Measurements from ENCODE around the gene DMRTC1B.
"Not testable (repeated sequence)": the region's sequence is repeated elsewhere in the genome, so short reads cannot be mapped to it uniquely, and the experiment has no call there.

DMRTC1B gene

GRCh38 chrX:72776653-72777466, at the start of gene DMRTC1B:
Gene DMRTC1B (plus strand): TSS chrX:72776890. CDS start chrX:72845136, 68,246 bp downstream.
- DNase-seq (ENCODE audit: low spot score); in situ Hi-C loops (cut with MboI; ENCODE audit: low sequenced_read_pairs, unreplicated experiment): not testable (repeated sequence)

DNA sequence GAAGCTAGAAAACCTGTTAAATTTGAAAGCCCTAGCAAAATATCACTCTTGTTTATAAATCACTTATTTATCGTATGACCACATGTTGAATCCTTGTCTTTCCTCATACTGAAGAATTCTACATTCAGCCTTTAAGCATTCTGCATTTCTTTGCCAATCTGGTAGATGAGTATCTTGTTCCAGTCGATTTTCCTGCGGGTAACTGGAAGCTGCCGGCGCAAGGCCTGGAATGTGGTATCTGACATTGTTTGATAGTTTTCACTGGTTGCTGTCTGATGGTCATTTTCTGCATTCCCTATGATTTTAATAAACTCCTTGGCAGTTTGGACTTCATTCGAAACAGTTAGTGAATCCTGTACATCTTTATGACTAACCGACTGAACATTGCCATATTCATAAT, 48.8 kb upstream of the DMRTC1B start:
- in situ Hi-C loops (cut with MboI; ENCODE audit: low sequenced_read_pairs, unreplicated experiment), result no loop called here
- DNase-seq (ENCODE audit: low spot score), result no peak
- no peak for TF ChIP-seq CTCF (IDR thresholded peaks at IDR 0.05; ENCODE audit: borderline replicate concordance, control extremely low read depth, extremely low read depth, insufficient read depth, missing control alignments)

GRCh38 chrX:72733636-72734035, 43.1 kb upstream of the DMRTC1B start:
- DNase-seq (ENCODE audit: low spot score); in situ Hi-C loops (cut with MboI; ENCODE audit: low sequenced_read_pairs, unreplicated experiment): not testable (repeated sequence)

DNA sequence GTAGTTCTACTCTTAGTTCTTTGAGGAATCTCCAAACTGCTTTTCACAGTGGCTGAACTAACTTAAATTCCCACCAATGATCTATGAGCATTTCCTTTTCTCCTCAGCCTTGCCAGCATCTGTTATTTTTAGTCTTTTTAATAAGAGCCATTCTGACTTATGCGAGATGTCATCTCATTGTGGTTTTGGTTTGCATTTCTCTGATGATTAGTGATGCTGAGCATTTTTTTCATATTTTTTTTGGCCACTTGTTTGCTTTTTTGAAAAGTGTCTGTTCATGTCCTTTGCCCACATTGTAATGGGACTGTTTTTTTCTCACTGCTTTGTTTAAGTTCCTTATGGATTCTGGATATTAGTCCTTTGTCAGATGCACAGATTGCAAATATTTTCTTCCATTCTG, 41.1 kb upstream of the DMRTC1B start:
- in situ Hi-C loops (cut with MboI; ENCODE audit: low sequenced_read_pairs, unreplicated experiment), result no loop called here
- no peak for DNase-seq (ENCODE audit: low spot score)
- TF ChIP-seq CTCF (IDR thresholded peaks at IDR 0.05; ENCODE audit: borderline replicate concordance, control extremely low read depth, extremely low read depth, insufficient read depth, missing control alignments), result no peak

GRCh38 chrX:72745546-72745945, 31.1 kb upstream of the DMRTC1B start:
- in situ Hi-C loops (cut with MboI; ENCODE audit: low sequenced_read_pairs, unreplicated experiment); DNase-seq (ENCODE audit: low spot score): not testable (repeated sequence)

GRCh38 chrX:72748545-72748944, 28.1 kb upstream of the DMRTC1B start:
- DNase-seq (ENCODE audit: low spot score); in situ Hi-C loops (cut with MboI; ENCODE audit: low sequenced_read_pairs, unreplicated experiment): not testable (repeated sequence)

- DNase-seq (ENCODE audit: low spot score); in situ Hi-C loops (cut with MboI; ENCODE audit: low sequenced_read_pairs, unreplicated experiment): not testable (repeated sequence)
These were observed 16.2 kb upstream of the DMRTC1B start for GRCh38 chrX:72760454-72760853.

DNA sequence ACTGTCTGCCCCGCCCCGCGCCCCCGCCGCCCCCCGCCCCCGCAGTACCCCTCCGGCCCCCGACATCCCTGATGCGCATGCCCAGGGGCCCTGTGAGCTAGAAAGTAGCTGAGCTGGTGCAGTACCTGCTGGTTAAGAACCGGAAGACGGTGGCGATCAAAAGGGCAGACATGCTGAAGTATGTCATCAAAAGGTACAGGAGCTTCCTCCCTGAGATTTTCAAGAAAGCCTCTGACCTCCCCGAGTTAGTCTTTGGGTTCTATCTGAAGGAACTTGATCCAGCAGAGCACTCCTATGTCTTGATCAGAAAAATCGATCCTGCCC, 739 bp downstream of the DMRTC1B start:
- DNase-seq (ENCODE audit: low spot score); in situ Hi-C loops (cut with MboI; ENCODE audit: low sequenced_read_pairs, unreplicated experiment): not testable (repeated sequence)

DNA sequence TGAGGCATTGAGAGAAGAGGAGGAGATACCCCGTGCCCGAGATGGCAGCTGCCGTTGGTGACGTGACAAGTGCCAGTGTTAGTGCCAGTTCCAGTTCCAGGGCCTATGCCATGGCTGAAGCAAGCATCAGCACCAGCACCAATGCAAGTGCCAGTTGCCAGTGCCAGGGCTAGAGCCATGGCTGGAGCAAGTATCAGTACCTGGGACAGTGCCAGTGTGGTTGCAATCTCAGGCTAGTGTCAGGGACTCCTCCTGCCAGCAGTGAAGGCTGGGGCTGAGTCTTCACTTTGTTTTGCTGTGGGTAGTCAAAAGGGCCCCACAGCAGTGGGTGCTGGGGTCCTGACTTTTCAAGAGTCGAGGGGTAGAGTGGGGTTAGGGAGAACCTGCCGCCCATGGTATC, 1.5 kb downstream of the DMRTC1B start:
- DNase-seq (ENCODE audit: low spot score); in situ Hi-C loops (cut with MboI; ENCODE audit: low sequenced_read_pairs, unreplicated experiment): not testable (repeated sequence)

DNA sequence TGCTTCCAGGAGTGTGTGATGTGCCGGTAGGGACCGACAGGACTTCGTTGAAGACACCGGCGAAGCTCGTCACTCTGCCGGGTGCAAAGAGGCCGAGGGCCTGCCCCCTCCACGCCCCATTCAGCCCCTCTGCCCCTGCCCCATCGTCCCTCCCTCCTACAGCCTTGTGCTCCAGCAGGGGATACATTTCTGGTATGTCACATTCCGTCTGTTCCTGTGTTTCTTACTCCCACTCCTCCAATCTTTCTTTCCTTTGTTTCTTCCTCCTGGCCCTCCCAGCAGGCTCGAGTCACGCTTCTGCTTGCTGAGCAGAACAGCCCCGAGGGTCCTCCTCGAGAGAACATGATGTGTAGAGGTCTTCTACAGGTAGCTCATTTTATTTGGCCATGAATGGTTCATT, 5.9 kb downstream of the DMRTC1B start, which contains the start of gene FAM236B:
TSS of gene FAM236B (minus strand) at position 101 of the 400 bp plus-strand sequence. CDS start at position 1, 100 bp downstream.
- in situ Hi-C loops (cut with MboI; ENCODE audit: low sequenced_read_pairs, unreplicated experiment); DNase-seq (ENCODE audit: low spot score): not testable (repeated sequence)

DNA sequence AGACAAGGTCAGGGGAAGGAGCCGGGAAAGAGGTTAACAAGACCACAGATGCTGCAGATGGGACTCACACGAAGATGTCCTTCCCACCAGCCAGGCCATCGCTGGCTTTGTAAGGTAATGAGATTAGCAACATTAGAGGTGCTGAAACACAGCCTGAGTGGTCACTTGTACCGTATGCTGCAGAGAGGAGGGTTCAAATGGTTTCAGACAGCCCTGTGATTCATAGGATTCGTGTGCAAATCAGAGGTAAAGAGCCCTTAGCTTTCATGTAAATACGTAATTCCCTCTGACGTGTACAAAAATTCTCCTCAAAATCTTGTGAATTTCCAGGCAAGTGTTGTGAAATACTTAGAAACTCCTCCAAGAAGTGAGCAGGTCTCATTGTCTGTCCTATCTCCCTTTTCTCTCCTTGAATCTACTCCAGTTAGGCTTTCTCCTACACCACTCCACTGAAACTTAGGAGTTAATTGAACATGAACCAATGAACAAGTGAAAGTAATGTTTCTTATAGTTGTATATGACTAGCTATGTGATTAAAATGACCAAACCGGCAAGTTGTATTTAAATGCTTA, 6.8 kb downstream of the DMRTC1B start:
- in situ Hi-C loops (cut with MboI; ENCODE audit: low sequenced_read_pairs, unreplicated experiment), result not testable (repeated sequence)

GRCh38 chrX:72783964-72784363, 7.3 kb downstream of the DMRTC1B start:
- DNase-seq (ENCODE audit: low spot score); in situ Hi-C loops (cut with MboI; ENCODE audit: low sequenced_read_pairs, unreplicated experiment): not testable (repeated sequence)

More for the DNA sequence above, 6.8 kb downstream of the DMRTC1B start:
- not testable (repeated sequence) for DNase-seq (ENCODE audit: low spot score)

DNA sequence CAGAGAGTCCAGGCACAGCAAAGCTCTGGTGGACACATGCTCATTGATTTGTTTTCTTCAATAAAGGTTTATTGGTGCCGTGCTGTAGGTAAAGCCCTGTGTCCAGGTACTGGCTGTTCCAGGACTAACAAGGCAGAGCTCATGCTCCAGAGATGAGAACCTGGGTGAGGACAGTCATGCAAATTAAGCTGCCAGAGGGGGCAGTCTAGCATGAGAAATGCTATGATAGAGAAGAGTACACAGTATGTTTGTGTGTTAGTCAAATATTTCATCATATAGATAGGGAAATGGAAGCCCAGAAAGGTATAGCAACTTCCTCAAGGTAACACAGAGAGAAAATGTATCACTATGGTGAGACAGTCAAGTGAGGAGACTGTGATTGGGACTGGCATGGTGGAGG, 11.5 kb downstream of the DMRTC1B start:
- DNase-seq (ENCODE audit: low spot score); in situ Hi-C loops (cut with MboI; ENCODE audit: low sequenced_read_pairs, unreplicated experiment): not testable (repeated sequence)

DNA sequence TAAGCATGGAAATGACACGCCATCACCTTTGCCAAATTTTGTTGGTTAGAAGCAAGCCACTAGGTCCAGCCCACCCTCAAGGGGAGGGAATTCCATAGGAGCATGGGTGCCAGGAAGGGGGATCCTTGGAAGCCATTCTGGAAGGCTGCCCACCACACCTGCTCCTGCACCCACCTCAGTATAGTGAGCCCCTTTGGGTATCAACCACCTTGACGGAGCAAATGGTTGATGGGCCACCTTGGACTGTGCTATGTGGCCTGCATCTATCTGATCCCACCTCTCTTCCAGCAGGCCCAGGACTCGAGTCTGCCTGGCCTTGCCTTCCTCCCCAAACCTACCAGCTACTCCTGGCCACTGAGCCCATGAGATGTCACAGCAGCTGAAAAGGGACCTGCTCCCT, 13.7 kb downstream of the DMRTC1B start:
- in situ Hi-C loops (cut with MboI; ENCODE audit: low sequenced_read_pairs, unreplicated experiment); DNase-seq (ENCODE audit: low spot score): not testable (repeated sequence)

DNA sequence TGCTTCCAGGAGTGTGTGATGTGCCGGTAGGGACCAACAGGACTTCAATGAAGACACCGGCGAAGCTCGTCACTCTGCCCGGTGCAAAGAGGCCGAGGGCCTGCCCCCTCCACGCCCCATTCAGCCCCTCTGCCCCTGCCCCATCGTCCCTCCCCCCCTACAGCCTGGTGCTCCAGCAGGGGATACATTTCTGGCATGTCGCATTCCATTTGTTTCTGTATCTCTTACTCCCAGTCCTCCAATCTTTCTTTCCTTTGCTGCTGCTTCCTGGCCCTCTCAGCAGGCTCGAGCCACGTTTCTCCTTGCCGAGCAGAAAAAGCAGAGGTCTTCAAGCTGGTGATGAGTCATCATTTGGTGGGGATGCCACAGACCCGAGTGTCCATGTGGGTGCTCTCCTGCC, 31.4 kb downstream of the DMRTC1B start, which contains the start of gene FAM236D:
TSS of gene FAM236D (minus strand) at position 101 of the 400 bp plus-strand sequence. CDS start at position 1, 100 bp downstream.
- in situ Hi-C loops (cut with MboI; ENCODE audit: low sequenced_read_pairs, unreplicated experiment); DNase-seq (ENCODE audit: low spot score): not testable (repeated sequence)

DNA sequence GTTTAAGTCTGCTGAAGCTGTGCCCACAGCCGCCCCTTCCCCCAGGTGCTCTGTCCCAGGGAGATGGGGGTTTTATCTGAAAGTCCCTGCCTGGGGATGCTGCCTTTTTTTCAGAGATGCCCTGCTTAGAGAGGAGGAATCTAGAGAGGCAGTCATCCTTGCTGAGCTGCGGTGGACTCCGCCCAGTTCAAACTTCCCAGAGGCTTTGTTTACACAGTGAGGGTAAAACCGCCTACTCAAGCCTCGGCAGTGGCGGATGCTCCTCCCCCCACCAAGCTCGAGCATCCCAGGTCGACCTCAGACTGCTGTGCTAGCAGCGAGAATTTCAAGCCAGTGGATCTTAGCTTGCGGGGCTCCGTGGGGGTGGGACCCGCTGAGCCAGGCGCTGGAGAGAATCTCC, 54.0 kb downstream of the DMRTC1B start:
- in situ Hi-C loops (cut with MboI; ENCODE audit: low sequenced_read_pairs, unreplicated experiment); DNase-seq (ENCODE audit: low spot score): not testable (repeated sequence)

Data from GM13976 (cell line).